Measurements from ENCODE around the gene KASH5.
"Not testable (repeated sequence)": the region's sequence is repeated elsewhere in the genome, so short reads cannot be mapped to it uniquely, and the experiment has no call there.

KASH5 gene

GRCh38 chr19:49436381-49437017 is 48.5 kb downstream of the KASH5 start:
- FAIRE-seq (no peak), DNase-seq (ENCODE audit: insufficient read length, low spot score) (no peak)
- TF ChIP-seq POLR2A (IDR thresholded peaks at IDR 0.05; ENCODE audit: low read depth, low read length) = no peak

DNA sequence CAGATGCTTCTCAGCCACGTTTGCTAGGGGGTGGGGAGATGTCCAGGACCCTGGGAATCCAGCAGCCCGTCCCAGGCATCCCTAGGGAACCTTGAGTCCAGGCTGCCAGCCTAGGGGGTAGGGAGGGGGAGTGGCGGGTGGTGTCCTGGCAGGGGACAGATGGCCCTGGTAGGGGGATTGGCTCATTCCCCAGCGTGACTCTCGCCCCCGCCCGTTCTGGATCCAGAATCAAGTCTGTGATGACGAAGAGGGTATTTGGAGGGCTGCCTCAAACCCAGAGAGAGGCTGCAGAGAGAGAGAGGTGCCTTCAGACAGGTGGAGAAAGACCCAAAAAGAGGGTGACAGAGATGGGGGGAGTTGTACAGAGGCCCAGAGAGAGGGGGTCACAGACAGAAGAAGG is 49.2 kb downstream of the KASH5 start:
- no peak for DNase-seq (ENCODE audit: insufficient read length, low spot score)
- no peak for FAIRE-seq
- no peak for TF ChIP-seq POLR2A (IDR thresholded peaks at IDR 0.05; ENCODE audit: low read depth, low read length)

- FAIRE-seq = no peak
- no peak for TF ChIP-seq POLR2A (IDR thresholded peaks at IDR 0.05; ENCODE audit: low read depth, low read length)
- no peak for DNase-seq (ENCODE audit: insufficient read length, low spot score)
Measured at GRCh38 chr19:49438261-49438660, 50.2 kb downstream of the KASH5 start.

GRCh38 chr19:49439836-49440235 is 51.8 kb downstream of the KASH5 start:
- DNase-seq (ENCODE audit: insufficient read length, low spot score) (no peak), FAIRE-seq (no peak)
- no peak for TF ChIP-seq POLR2A (IDR thresholded peaks at IDR 0.05; ENCODE audit: low read depth, low read length)

DNA sequence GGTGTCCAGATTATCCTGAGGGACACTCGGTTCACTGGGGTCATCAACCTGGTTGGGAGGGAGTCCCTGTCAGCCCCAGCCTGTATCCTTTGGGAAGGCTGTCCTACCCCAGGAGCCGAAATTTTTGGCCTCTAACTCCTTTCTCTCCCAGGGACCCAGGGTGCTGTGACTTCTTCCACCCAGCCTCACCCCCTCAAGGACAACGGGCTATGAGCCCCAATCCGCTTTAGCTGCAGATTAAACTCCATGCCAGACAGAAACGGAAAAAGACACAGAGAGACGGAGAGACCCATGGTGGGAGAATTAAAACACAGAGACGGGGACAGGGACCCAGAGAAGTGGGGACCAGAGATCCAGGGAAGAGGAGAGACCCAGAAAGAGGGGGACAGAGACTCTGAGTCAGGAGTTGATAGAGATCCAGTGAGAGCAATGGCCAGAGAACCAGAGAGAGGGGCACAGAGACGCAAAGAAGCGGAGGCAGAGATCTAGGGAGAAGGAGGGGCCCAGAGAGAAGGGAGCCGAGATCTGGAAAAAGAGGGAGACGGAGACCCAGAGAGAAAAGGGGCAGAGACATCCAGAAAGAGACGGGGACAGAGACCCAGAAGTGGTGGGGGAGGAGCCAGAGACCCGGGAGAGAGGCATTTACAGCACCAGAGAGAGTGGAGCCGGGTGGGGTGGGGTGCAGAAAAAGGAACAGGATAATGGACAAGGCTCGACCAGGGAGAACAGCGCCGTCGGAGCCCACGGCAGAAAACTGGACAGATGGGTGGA is 52.6 kb downstream of the KASH5 start:
- FAIRE-seq = no peak
- no peak for DNase-seq (ENCODE audit: insufficient read length, low spot score)
- TF ChIP-seq POLR2A (IDR thresholded peaks at IDR 0.05; ENCODE audit: low read depth, low read length) = no peak

DNA sequence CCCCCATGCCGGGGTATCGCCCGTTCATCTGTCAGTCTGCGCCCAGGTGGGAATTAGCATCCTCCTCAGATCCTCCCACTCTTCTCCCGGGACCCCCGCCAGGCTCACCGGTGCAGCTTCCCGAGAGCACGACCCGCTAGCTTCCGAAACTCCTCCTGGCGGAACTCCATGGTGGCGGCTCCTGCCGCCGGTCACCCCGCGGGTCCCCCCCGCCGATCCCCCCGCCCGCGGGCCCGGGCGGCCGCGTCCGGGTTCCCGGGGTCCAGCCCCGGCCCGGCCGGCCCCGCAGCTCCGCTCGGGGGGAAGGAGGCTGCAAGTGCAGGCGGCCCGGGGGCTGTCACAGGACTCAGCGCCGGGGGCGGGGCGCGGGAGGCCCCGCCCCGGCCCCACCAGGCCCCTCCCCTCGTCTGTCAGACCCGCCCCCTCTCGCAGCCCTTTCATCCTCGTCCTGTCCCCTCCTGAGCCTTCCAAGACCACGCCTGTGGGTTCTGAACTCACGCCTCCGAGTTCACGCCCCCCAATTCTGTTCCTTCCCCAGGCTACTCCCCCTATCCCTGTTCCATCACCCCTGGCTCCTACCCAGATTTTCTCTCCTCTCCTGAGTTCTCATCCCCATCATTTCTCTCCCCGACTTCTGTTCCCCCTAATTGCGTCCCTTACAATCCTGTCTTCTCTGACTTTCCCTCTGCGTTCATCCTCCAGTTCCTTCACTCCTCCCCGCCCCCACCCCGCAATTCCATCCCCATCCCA is 53.3 kb downstream of the KASH5 start, which contains the start of gene SLC17A7:
TSS of gene SLC17A7 (minus strand) at position 318 of the 750 bp plus-strand sequence. CDS start at position 170, 148 bp downstream.
- FAIRE-seq (no peak), DNase-seq (ENCODE audit: insufficient read length, low spot score) (no peak)
- TF ChIP-seq POLR2A (IDR thresholded peaks at IDR 0.05; ENCODE audit: low read depth, low read length) = no peak

- no peak for DNase-seq (ENCODE audit: insufficient read length, low spot score)
- no peak for FAIRE-seq
- TF ChIP-seq POLR2A (IDR thresholded peaks at IDR 0.05; ENCODE audit: low read depth, low read length) = no peak
Measured at GRCh38 chr19:49441960-49442350, 53.9 kb downstream of the KASH5 start.

DNA sequence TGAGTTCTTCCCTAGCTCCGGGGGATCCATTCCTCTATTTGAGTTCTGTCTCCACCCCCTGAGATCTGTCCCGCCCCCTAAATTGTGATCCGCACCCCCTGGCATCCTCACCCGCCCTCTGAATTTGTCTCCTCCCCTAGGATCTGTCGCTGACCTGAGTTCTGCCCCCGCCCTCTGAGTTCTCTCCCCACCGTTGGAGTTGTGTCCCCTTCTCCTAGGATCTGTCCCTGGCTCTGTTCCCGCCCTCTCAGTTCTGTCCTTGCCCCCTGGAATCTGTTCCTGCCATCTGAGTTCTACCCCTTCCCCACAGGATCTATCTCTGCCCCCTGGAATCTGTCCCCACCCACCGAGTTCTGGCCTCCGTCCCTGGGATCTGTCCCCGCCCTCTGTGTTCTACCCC is 54.3 kb downstream of the KASH5 start:
- DNase-seq (ENCODE audit: insufficient read length, low spot score) = peak; percentile 88
- no peak for FAIRE-seq
- no peak for TF ChIP-seq POLR2A (IDR thresholded peaks at IDR 0.05; ENCODE audit: low read depth, low read length)

DNA sequence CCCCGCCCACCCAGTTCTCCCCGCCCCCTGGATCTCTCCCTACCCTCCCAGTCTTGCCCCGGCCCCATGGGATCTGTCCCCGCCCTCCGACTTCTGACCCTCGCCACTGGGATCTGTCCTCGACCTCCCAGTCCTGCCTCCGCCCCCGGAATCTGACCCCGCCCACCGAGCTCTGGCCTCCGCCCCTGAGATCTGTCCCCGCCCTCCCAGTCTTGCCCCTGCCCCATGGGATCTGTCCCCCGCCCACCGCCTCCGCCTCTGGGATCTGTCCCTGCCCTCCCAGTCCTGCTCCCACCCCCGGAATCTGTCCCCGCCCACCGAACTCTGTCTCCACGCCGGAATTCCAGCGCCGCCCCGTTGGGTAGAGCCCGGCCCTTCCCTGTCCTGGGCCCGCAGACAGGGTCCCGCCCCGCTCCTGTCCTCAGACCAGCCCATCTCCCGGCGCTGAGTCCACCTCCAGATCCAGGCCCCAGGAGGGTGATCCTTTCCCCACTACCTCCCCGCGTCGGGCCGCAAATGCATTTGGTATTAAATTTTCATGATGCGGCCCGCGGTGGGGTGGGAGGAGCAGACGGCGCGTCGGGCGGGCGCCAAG is 54.8 kb downstream of the KASH5 start:
- DNase-seq (ENCODE audit: insufficient read length, low spot score) (peak; percentile 98), FAIRE-seq (no peak)
- TF ChIP-seq POLR2A (IDR thresholded peaks at IDR 0.05; ENCODE audit: low read depth, low read length) = 0 out of 2 replicates have a peak, but pooled peaks have one; percentile 13

DNA sequence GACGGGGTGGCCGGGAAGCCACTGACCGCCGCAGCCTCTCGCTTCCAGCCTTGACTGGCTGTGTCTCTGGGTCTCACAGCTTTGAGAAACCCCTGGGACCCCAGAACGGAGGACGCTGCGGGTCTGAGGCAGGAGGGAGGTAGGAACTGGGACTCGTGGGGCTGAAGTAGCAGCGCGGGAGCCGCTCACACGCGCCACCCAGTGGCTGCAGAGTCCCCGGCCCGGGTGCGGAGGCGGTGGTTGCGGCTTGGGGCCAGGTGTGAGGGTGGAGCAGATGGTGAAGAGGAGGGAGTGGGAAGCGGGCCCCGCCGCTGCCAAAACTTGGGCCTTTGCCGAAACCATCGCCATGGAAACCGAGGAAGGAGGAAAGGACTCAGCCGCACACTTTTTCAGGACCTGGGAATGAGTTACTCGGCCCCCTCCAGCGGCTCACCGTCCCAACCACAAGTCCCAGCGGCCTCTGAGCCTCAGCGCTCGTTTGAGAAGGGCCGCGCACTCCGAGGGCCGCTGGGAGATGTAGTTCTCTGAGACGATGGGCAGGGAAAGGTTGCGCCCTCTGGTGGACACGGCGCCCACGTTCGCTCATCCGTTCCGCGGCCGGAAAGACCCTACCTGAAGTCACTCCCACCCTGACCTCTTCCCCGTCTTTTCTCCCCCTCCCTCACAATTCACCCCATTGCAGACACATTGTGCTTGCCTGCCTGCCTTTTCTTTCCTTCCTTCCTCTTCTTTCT is 55.5 kb downstream of the KASH5 start:
- no peak for FAIRE-seq
- no peak for TF ChIP-seq POLR2A (IDR thresholded peaks at IDR 0.05; ENCODE audit: low read depth, low read length)
- peak; percentile 95 for DNase-seq (ENCODE audit: insufficient read length, low spot score)

DNA sequence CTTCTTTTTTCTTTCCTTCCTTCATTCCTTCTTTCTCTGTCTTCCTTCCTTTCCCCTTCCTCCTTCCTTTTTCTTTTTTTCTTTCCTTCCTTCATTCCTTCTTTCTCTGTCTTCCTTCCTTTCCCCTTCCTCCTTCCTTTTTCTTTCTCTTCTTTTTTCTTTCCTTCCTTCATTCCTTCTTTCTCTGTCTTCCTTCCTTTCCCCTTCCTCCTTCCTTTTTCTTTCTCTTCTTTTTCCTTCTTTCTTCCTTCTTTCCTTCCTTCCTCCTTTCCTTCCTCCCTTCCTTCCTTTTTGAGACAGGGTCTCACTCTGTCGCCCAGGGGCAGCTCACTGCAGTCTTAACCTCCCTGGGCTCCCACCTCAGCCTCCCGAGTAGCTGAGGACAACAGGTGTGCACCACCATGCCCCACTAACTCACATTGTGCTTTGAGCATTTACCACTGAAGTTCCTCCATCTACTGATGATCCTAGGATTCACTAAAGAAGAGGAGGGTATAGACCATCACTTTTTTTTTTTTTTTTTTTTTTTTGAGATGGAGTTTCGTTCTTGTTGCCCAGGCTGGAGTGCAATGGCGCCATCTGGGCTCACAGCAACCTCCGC is 56.2 kb downstream of the KASH5 start:
- not testable (repeated sequence) for FAIRE-seq

DNA sequence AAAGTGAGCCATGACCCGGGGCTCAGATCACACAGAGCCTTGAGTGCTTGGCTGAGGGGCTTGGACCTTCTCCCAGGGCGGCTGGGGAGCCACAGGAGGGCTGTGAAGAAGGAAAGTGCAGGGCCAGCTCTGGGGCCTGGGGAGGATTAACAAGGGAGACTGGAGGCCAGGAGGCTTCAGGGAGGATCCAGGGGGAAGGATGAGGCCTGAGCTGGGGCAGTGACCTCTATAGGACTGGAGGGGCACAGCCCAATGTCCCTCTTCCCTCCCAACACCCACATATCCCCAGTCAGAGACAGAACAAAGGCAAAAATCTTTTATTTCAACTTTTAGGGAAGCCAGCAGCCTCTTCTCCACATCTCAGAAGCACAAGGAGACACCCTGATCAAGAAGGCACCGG is 57.9 kb downstream of the KASH5 start:
- TF ChIP-seq POLR2A (IDR thresholded peaks at IDR 0.05; ENCODE audit: low read depth, low read length) = no peak
- DNase-seq (ENCODE audit: insufficient read length, low spot score) = no peak

More for the DNA sequence above, 56.2 kb downstream of the KASH5 start:
- DNase-seq (ENCODE audit: insufficient read length, low spot score) = not testable (repeated sequence)

More for the DNA sequence above, 57.9 kb downstream of the KASH5 start:
- FAIRE-seq = no peak

Measured in H54 (cell line).